CD14-positive monocyte (primary cell): Measurements from ENCODE around the gene MCM3AP. TPM values are rescaled to one million over a fixed set of nuclear protein-coding genes. Genes with fewer than 3 reads are reported as not detected.

ENCODE experiments used
- DNase-seq, 3 donors: peaks; one replicate each; pipeline ENCODE4 v3.0.0-alpha.2; 2011 to 2022
- H2AFZ ChIP-seq: 2 replicates; pipeline ENCODE4 v1.6.0; 2012; ENCODE audit warnings: mild to moderate bottlenecking, low read depth, low read length, inconsistent platforms; ENCODE audit not compliant: insufficient read depth, poor library complexity, severe bottlenecking
- H3K27ac ChIP-seq, 2 donors: 1 replicate in 1 of 2; 2 replicates in 1 of 2; pipeline ENCODE4 v1.5.1; 2012 to 2013; ENCODE audit warnings: low read length in 2 of 2, control low read depth in 1 of 2, inconsistent platforms in 1 of 2, low read depth in 1 of 2, mild to moderate bottlenecking in 1 of 2
- H3K27me3 ChIP-seq, 2 donors: one replicate each; pipeline versions ENCODE4 v1.6.0 to v1.6.1; 2011 to 2013; ENCODE audit warnings: low read length in 2 of 2; ENCODE audit not compliant: control insufficient read depth in 2 of 2, insufficient read depth in 2 of 2
- H3K36me3 ChIP-seq, 2 donors: replicated peaks in 1 of 2; 1 replicate in 1 of 2; 2 replicates in 1 of 2; pipeline versions ENCODE4 v1.5.1 to v1.6.1; 2012 to 2013; ENCODE audit warnings: low read length in 2 of 2, control low read depth in 1 of 2, inconsistent platforms in 1 of 2, mild to moderate bottlenecking in 1 of 2; ENCODE audit not compliant: insufficient read depth in 2 of 2, control insufficient read depth in 1 of 2
- H3K4me1 ChIP-seq, 2 donors: 1 replicate in 1 of 2; 2 replicates in 1 of 2; pipeline versions ENCODE4 v1.5.1 to v1.6.1; 2012 to 2013; ENCODE audit warnings: low read length in 2 of 2, control low read depth in 1 of 2, inconsistent platforms in 1 of 2, mild to moderate bottlenecking in 1 of 2, moderate library complexity in 1 of 2; ENCODE audit not compliant: insufficient read depth in 2 of 2, control insufficient read depth in 1 of 2
- H3K4me2 ChIP-seq: replicated peaks from 2 replicates; pipeline ENCODE3; 2012; ENCODE audit warnings: low read length, moderate library complexity, mild to moderate bottlenecking; ENCODE audit not compliant: poor library complexity, severe bottlenecking; ENCODE audit errors: extremely low read depth
- H3K4me3 ChIP-seq, 3 experiments: fragments of 200-600 bp in 1 of 3; sonication (generic) in 1 of 3; replicated peaks in 1 of 3; 1 replicate in 2 of 3; 2 replicates in 1 of 3; pipeline ENCODE4 v1.5.1; 2011 to 2013; ENCODE audit warnings: low read length in 3 of 3, mild to moderate bottlenecking in 3 of 3, control low read depth in 2 of 3, low read depth in 2 of 3, inconsistent platforms in 1 of 3, moderate library complexity in 1 of 3
- H3K79me2 ChIP-seq: 2 replicates; pipeline ENCODE4 v1.6.0; 2012; ENCODE audit warnings: mild to moderate bottlenecking, control low read depth, inconsistent platforms, low read length, moderate library complexity; ENCODE audit not compliant: insufficient read depth
- H3K9ac ChIP-seq: 2 replicates; pipeline ENCODE4 v1.6.0; 2017; ENCODE audit warnings: low read length, mild to moderate bottlenecking; ENCODE audit not compliant: insufficient read depth, poor library complexity, severe bottlenecking
- H3K9me3 ChIP-seq, 2 donors: replicated peaks in 1 of 2; 1 replicate in 1 of 2; 2 replicates in 1 of 2; pipeline versions ENCODE4 v1.5.1 to v1.6.1; 2012 to 2013; ENCODE audit warnings: low read length in 2 of 2, control low read depth in 1 of 2; ENCODE audit not compliant: control insufficient read depth in 1 of 2, insufficient read depth in 1 of 2
- H4K20me1 ChIP-seq: 2 replicates; pipeline ENCODE4 v1.6.0; 2012; ENCODE audit warnings: mild to moderate bottlenecking, low read length, control low read depth, moderate library complexity; ENCODE audit not compliant: insufficient read depth
- H3K27ac Mint-ChIP-seq, 7 donors: one replicate each; pipeline ENCODE4 v1.8.0; 2020; ENCODE audit warnings: mild to moderate bottlenecking in 7 of 7, mixed read lengths in 7 of 7, moderate library complexity in 6 of 7, inconsistent platforms in 2 of 7
- H3K27me3 Mint-ChIP-seq, 3 donors: one replicate each; pipeline ENCODE4 v1.8.0; 2021 to 2022; ENCODE audit warnings: low read depth in 3 of 3, mild to moderate bottlenecking in 3 of 3, mixed read lengths in 3 of 3, moderate library complexity in 3 of 3, inconsistent platforms in 1 of 3
- H3K36me3 Mint-ChIP-seq, 2 donors: one replicate each; pipeline ENCODE4 v1.8.0; 2020; ENCODE audit warnings: mixed read lengths in 2 of 2, inconsistent platforms in 1 of 2, mild to moderate bottlenecking in 1 of 2
- H3K4me1 Mint-ChIP-seq: one replicate; pipeline ENCODE4 v1.8.0; 2020; ENCODE audit warnings: mild to moderate bottlenecking, mixed read lengths
- H3K4me3 Mint-ChIP-seq, 2 donors: one replicate each; pipeline ENCODE4 v1.8.0; 2020; ENCODE audit warnings: mild to moderate bottlenecking in 2 of 2, mixed read lengths in 2 of 2, moderate library complexity in 1 of 2
- H3K9me3 Mint-ChIP-seq, 7 donors: one replicate each; pipeline ENCODE4 v1.8.0; 2020 to 2022; ENCODE audit warnings: mixed read lengths in 7 of 7, mild to moderate bottlenecking in 6 of 7, moderate library complexity in 6 of 7, inconsistent platforms in 2 of 7
- WGBS: methylation state at CpG from one replicate; pipeline ENCODE4 v1.1.5; 2013; ENCODE audit warnings: missing lambda C conversion rate; ENCODE audit not compliant: insufficient coverage; 5-methylcytosine and 5-hydroxymethylcytosine counted together
- intact Hi-C, 2 donors: fragments of 100-400 bp; cut with micrococcal nuclease; formaldehyde crosslinking; loops; one replicate each; pipeline versions ENCODE4 v1.15.0 to v1.15.1; 2023
- polyA plus RNA-seq, 3 donors: library from polyadenylated mRNA; depleted of rRNA in 1 of 3; unstranded in 2 of 3; stranded (reverse) in 1 of 3; fragments of 300-500 nt in 2 of 3; fragments of >200 nt in 1 of 3; fragmentation: Illumina TruSeq in 2 of 3; gene quantifications; 1 replicate in 2 of 3; 2 replicates in 1 of 3; pipeline ENCODE4 v1.2.3, GENCODE V29; 2012 to 2021
- TF ChIP-seq, protein P1 (sequence below): fragments of 200-600 bp; IDR thresholded peaks from one replicate; pipeline ENCODE4 v1.8.0; 2022; ENCODE audit warnings: antibody characterized with exemption, mild to moderate bottlenecking

MCM3AP gene
- polyA plus RNA-seq, 3 donors = 30.9 to 62.4 (median 32.7) TPM

DNA sequence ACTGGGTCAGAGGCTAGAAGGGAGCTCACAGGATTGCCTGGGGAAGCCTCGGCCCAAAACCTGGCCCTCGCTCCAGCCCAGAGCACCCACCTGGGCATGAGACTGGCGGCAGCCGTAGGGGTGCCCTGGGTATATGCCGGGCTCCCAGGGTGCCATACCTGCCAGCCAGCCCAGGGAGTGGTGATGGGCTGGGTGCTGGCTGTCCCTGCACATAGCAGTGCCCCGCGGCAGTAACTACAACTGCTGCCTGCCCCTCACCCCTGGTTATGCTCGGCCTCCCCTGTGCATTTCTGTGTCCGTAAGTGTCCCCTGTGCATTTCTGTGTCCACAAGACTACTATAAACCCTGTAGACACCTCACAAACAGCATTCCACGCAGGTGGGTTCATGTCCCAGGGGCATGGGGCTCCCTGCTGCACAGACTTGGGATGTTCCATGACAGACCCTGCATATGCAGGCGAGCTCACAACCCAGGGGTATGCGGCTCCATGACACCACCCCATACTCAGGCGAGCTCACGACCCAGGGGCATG lies 95.4 kb downstream of the MCM3AP start:
- Histone ChIP-seq H3K27ac (no peak overlapping the region), H3K4me3 (no peak overlapping the region), H3K27me3 (no peaks in the 10 kb centered on the region), H3K9me3 (no peaks in the 10 kb centered on the region), H3K9ac (no peak overlapping the region), H3K4me1 (no peaks in the 10 kb centered on the region), H3K36me3 (peaks cover 12 to 24% of the 10 kb centered on the region in 2 donors), H3K79me2 (no peaks in the 10 kb centered on the region), H2AFZ (no peak overlapping the region), H4K20me1 (no peaks in the 10 kb centered on the region), H3K4me2 (no peak overlapping the region)
- WGBS = 94% methylated on average over 11 of the region's 14 CpGs
- TF ChIP-seq, protein P1, sequence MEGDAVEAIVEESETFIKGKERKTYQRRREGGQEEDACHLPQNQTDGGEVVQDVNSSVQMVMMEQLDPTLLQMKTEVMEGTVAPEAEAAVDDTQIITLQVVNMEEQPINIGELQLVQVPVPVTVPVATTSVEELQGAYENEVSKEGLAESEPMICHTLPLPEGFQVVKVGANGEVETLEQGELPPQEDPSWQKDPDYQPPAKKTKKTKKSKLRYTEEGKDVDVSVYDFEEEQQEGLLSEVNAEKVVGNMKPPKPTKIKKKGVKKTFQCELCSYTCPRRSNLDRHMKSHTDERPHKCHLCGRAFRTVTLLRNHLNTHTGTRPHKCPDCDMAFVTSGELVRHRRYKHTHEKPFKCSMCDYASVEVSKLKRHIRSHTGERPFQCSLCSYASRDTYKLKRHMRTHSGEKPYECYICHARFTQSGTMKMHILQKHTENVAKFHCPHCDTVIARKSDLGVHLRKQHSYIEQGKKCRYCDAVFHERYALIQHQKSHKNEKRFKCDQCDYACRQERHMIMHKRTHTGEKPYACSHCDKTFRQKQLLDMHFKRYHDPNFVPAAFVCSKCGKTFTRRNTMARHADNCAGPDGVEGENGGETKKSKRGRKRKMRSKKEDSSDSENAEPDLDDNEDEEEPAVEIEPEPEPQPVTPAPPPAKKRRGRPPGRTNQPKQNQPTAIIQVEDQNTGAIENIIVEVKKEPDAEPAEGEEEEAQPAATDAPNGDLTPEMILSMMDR = no peak
- intact Hi-C loops = loop anchor here (5.0 to 10.0 kb wide), 3 partner anchors 132 to 267 kb away; partner anchors contain the start of genes C21orf58 (in 2 of the 2), PCNT (in 2 of the 2) and DIP2A (in 1 of the 2)
- Mint-ChIP-seq H3K27me3 (peaks cover 0 to 2% (median 2%) of the 10 kb centered on the region in 3 donors), H3K4me3 (no peak overlapping the region), H3K36me3 (peaks cover 17 to 24% of the 10 kb centered on the region in 2 donors), H3K27ac (peak overlapping the region in 1 of 7 donors; percentile 79), H3K9me3 (peaks cover 0 to 2% (median 0%) of the 10 kb centered on the region in 7 donors), H3K4me1 (peaks cover 7% of the 10 kb centered on the region)
- DNase-seq = no peak

DNA sequence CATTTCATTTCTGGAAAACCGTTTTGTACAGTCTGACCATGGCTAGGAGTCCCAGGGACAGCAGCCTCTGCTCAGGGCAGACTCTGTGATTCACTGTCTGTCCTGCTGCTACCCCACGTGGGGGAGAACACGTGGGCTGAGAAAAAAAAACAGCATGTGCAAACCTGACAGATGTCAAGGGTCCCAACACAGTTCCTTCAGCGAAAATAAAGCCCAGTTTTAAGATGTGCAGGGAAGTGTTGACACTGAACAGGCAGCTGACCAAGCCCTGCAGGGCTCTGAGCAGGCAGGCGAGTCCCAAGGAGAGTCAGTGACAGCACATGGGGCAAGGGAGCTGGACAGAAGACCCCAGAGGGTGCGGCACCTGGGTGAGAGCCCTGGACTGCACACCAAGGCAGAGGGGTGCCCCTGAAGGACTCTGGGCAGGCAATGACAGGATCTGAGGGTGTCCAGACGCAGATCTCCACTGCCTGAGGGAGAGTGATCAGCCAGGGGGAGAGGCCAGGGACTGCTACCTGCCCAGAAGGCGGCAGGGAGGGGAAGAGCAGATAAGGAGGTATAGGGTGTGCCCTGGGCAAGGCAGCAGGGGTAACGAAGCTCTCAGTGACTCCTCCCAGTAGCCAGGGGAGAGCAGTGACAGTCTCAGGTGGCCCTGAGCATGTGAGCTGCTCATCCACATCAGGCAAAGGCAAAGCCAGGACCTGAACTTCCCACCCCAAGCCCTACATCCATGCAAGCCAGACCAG lies 96.0 kb downstream of the MCM3AP start:
- Histone ChIP-seq H3K36me3 (peaks cover 9 to 17% of the 10 kb centered on the region in 2 donors), H4K20me1 (no peaks in the 10 kb centered on the region), H3K27ac (no peak overlapping the region), H3K9me3 (no peaks in the 10 kb centered on the region), H3K27me3 (no peaks in the 10 kb centered on the region), H3K4me1 (no peaks in the 10 kb centered on the region), H3K4me3 (no peak overlapping the region), H3K9ac (no peak overlapping the region), H2AFZ (no peak overlapping the region), H3K79me2 (no peaks in the 10 kb centered on the region), H3K4me2 (no peak overlapping the region)
- peaks cover 0 to 2% (median 2%) of the 10 kb centered on the region in 3 donors for H3K27me3 Mint-ChIP-seq
- peaks cover 0 to 2% (median 0%) of the 10 kb centered on the region in 7 donors for H3K9me3 Mint-ChIP-seq
- TF ChIP-seq, protein P1 = no peak
- H3K36me3 Mint-ChIP-seq = peaks cover 11 to 21% of the 10 kb centered on the region in 2 donors
- peaks cover 7% of the 10 kb centered on the region for H3K4me1 Mint-ChIP-seq
- intact Hi-C loops = loop anchor here (5.0 to 10.0 kb wide), 3 partner anchors 133 to 268 kb away; partner anchors contain the start of genes C21orf58 (in 2 of the 2), PCNT (in 2 of the 2) and DIP2A (in 1 of the 2)
- DNase-seq = no peak
- no peak overlapping the region for H3K4me3 Mint-ChIP-seq
- WGBS = 91% methylated on average over 9 of the region's 9 CpGs
- peak overlapping the region in 3 of 7 donors; percentile 18 to 79 (median 71) for H3K27ac Mint-ChIP-seq
